ENCODE results near the gene RSF1.

DNA sequence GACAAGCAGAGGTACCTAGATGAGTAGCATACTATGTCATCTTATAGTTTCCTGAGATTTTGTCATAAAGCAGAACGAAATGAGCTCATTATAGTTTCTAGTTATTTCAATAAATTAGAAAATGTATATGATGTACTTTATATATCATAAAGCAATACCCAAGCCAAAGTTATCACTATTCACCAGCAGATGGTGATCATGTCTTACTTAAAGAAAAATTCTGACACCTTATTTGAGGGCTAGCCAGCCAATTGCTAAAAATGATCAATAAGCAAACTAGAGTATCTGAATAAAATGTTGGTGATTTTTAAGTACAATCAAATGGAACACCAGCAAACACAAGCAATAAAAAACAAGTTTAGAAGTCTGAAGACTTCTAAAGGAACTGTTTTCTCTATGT is 44.1 kb downstream of the RSF1 start:
- TF ChIP-seq, protein P1, sequence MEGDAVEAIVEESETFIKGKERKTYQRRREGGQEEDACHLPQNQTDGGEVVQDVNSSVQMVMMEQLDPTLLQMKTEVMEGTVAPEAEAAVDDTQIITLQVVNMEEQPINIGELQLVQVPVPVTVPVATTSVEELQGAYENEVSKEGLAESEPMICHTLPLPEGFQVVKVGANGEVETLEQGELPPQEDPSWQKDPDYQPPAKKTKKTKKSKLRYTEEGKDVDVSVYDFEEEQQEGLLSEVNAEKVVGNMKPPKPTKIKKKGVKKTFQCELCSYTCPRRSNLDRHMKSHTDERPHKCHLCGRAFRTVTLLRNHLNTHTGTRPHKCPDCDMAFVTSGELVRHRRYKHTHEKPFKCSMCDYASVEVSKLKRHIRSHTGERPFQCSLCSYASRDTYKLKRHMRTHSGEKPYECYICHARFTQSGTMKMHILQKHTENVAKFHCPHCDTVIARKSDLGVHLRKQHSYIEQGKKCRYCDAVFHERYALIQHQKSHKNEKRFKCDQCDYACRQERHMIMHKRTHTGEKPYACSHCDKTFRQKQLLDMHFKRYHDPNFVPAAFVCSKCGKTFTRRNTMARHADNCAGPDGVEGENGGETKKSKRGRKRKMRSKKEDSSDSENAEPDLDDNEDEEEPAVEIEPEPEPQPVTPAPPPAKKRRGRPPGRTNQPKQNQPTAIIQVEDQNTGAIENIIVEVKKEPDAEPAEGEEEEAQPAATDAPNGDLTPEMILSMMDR (IDR thresholded peaks at IDR 0.05): peak in 2 of 5 experiments; percentile 10 to 13
- no peak for TF ChIP-seq POLR2A (IDR thresholded peaks at IDR 0.05)
